WTC11 (cell line): ENCODE data around the gene C6orf163.

Experiments used
- CTCF ChIP-seq: fragments of 200-600 bp; IDR thresholded peaks from 2 replicates; pipeline ENCODE4 v1.8.0; 2022; ENCODE audit warnings: antibody characterized with exemption
- HMGA2 ChIP-seq: fragments of 250-450 bp; sonication (Bioruptor Pico); IDR thresholded peaks from 2 replicates; pipeline ENCODE4 v1.4.0; 2021; ENCODE audit warnings: mild to moderate bottlenecking, moderate library complexity
- HMGXB4 ChIP-seq: sonication (generic); formaldehyde crosslinking; IDR thresholded peaks from 2 replicates; pipeline ENCODE4 v1.8.1; 2023; ENCODE audit warnings: mild to moderate bottlenecking, moderate library complexity, missing genetic modification reagents
- MYBL2 ChIP-seq: sonication (generic); formaldehyde crosslinking; IDR thresholded peaks from 2 replicates; pipeline ENCODE4 v1.8.1; 2023; ENCODE audit warnings: mild to moderate bottlenecking, moderate library complexity, missing genetic modification reagents
- TEAD4 ChIP-seq: sonication (generic); formaldehyde crosslinking; IDR thresholded peaks from 2 replicates; pipeline ENCODE4 v1.8.0; 2022; ENCODE audit warnings: mild to moderate bottlenecking, missing genetic modification reagents

- TF ChIP-seq CTCF = no peak
- no peak for TF ChIP-seq HMGA2 (CRISPR knock-in tag)
- TF ChIP-seq TEAD4 = no peak
- TF ChIP-seq HMGXB4 (CRISPR knock-in tag) = no peak
- no peak for TF ChIP-seq MYBL2
Observed at GRCh38 chr6:87396595-87397392, 52.2 kb downstream of the C6orf163 start.
